GM23338 (cell line): ENCODE data around the gene HTRA1.

Experiments used
- CTCF ChIP-seq, 2 experiments: fragments of 200-600 bp in 1 of 2; sonication (generic) in 1 of 2; conservative IDR thresholded peaks; 2 replicates each; pipeline versions ENCODE4 v1.5.1 to v1.6.1; 2016 to 2017; ENCODE audit warnings: antibody characterized with exemption in 2 of 2, low read depth in 2 of 2, mild to moderate bottlenecking in 2 of 2, moderate library complexity in 1 of 2
- POLR2AphosphoS5 ChIP-seq: IDR thresholded peaks from 2 replicates; pipeline ENCODE4 v1.6.1; 2016; ENCODE audit warnings: antibody characterized with exemption, low read depth

- TF ChIP-seq CTCF (conservative IDR thresholded peaks at IDR 0.05; ENCODE audit: low read depth in 2 of 2) (no peak), POLR2AphosphoS5 (no peak)
Measured at GRCh38 chr10:122541541-122542002, 80.2 kb downstream of the HTRA1 start.
